Neutrophil (primary cell): Measurements from ENCODE around the gene GGT7.

ENCODE experiments used
- H3K27ac ChIP-seq: fragments of 200-600 bp; sonication (generic); 2 replicates; pipeline ENCODE4 v1.5.1; 2016; ENCODE audit warnings: mild to moderate bottlenecking, moderate library complexity
- H3K27me3 ChIP-seq: fragments of 200-600 bp; sonication (generic); 2 replicates; pipeline ENCODE4 v1.6.0; 2016; ENCODE audit warnings: mild to moderate bottlenecking
- H3K36me3 ChIP-seq: fragments of 200-600 bp; sonication (generic); 2 replicates; pipeline ENCODE4 v1.5.1; 2017
- H3K4me1 ChIP-seq, 2 experiments: fragments of 200-600 bp in 1 of 2; sonication (generic) in 1 of 2; 1 replicate in 1 of 2; 2 replicates in 1 of 2; pipeline versions ENCODE4 v1.5.1 to v1.6.1; 2013 to 2016; ENCODE audit warnings: low read depth in 1 of 2, low read length in 1 of 2, mild to moderate bottlenecking in 1 of 2, moderate library complexity in 1 of 2; ENCODE audit not compliant: control insufficient read depth in 1 of 2, insufficient read depth in 1 of 2
- H3K4me3 ChIP-seq, 2 experiments: fragments of 200-600 bp in 1 of 2; sonication (generic) in 1 of 2; 1 replicate in 1 of 2; 2 replicates in 1 of 2; pipeline ENCODE4 v1.5.1; 2013 to 2016; ENCODE audit warnings: low read depth in 1 of 2, low read length in 1 of 2, mild to moderate bottlenecking in 1 of 2, moderate library complexity in 1 of 2
- H3K9me3 ChIP-seq: fragments of 200-600 bp; sonication (generic); 2 replicates; pipeline ENCODE4 v1.5.1; 2016
- TF ChIP-seq, protein P1 (sequence below): fragments of 200-600 bp; sonication (generic); IDR thresholded peaks from 2 replicates; pipeline ENCODE4 v1.5.1; 2016; ENCODE audit warnings: antibody characterized with exemption

Gene GGT7

DNA sequence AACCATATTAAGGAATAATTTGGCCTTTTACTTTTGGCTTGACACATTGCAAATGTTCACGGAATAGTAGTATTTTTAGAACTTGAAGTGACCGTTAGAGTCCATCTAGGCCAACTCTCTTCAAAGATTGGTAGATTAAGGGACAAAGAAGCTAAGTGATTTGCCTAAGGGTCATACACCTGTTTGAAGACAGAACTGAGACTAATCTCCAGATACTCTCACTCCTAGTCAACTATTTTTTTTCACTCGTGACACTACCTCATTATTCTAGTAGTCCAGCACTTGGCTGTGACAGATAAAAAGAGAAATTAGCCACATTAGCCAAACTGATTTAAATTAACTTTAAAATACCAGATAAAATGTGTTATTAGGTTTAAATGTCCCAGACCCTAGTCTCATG is 14.4 kb upstream of the GGT7 start:
- TF ChIP-seq, protein P1, sequence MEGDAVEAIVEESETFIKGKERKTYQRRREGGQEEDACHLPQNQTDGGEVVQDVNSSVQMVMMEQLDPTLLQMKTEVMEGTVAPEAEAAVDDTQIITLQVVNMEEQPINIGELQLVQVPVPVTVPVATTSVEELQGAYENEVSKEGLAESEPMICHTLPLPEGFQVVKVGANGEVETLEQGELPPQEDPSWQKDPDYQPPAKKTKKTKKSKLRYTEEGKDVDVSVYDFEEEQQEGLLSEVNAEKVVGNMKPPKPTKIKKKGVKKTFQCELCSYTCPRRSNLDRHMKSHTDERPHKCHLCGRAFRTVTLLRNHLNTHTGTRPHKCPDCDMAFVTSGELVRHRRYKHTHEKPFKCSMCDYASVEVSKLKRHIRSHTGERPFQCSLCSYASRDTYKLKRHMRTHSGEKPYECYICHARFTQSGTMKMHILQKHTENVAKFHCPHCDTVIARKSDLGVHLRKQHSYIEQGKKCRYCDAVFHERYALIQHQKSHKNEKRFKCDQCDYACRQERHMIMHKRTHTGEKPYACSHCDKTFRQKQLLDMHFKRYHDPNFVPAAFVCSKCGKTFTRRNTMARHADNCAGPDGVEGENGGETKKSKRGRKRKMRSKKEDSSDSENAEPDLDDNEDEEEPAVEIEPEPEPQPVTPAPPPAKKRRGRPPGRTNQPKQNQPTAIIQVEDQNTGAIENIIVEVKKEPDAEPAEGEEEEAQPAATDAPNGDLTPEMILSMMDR = no peak
- H3K4me3 ChIP-seq = no peak overlapping the region
- no peak overlapping the region for H3K27ac ChIP-seq
- H3K9me3 ChIP-seq = no peaks in the 10 kb centered on the region
- H3K27me3 ChIP-seq = no peaks in the 10 kb centered on the region
- H3K4me1 ChIP-seq = peaks cover 5 to 8% of the 10 kb centered on the region in 2 experiments
- H3K36me3 ChIP-seq = peaks cover 34% of the 10 kb centered on the region

DNA sequence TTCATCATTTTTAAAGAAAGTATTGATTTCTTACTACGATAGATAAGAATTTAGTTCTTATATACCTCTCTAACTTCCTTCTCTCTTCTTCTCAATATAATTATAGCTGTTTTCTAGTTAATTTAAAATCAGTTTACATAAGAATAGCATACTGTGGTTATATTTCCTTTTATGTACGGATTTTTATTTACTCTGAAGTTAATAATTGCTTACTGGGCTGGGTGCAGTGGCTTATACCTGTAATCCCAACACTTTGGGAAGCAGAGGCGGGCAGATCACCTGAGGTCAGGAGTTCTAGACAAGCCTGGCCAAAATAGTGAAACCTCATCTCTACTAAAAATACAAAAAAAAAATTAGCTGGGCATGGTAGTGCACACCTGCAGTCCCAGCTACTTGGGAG is 13.5 kb upstream of the GGT7 start:
- Histone ChIP-seq H3K4me1 (peaks cover 2 to 3% of the 10 kb centered on the region in 2 experiments), H3K27me3 (no peaks in the 10 kb centered on the region), H3K27ac (no peak overlapping the region), H3K4me3 (no peak overlapping the region), H3K9me3 (no peaks in the 10 kb centered on the region), H3K36me3 (peaks cover 34% of the 10 kb centered on the region)
- TF ChIP-seq, protein P1 = no peak

DNA sequence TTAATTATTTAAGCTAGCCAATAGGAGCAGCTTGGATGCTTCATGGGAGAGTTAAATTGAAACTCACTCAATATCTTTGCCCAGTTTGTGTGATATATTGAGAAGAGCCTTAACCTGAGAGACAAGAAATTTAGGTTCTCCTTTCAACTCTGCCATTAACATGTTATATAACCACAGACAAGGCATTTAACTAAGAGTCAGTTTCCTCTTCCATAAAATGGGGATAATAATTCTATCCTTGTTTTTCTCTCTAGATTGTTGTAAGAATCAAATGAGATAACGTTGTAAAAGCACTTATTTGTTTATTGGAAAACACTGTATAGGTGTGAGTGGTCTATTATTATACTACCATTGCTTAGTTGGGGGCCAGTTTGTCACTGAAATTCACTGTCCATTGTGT is 11.6 kb upstream of the GGT7 start:
- no peaks in the 10 kb centered on the region for H3K27me3 ChIP-seq
- peaks cover 34% of the 10 kb centered on the region for H3K36me3 ChIP-seq
- TF ChIP-seq, protein P1 = no peak
- no peaks in the 10 kb centered on the region for H3K9me3 ChIP-seq
- H3K4me1 ChIP-seq = no peaks in the 10 kb centered on the region
- H3K27ac ChIP-seq = no peak overlapping the region
- no peak overlapping the region for H3K4me3 ChIP-seq

DNA sequence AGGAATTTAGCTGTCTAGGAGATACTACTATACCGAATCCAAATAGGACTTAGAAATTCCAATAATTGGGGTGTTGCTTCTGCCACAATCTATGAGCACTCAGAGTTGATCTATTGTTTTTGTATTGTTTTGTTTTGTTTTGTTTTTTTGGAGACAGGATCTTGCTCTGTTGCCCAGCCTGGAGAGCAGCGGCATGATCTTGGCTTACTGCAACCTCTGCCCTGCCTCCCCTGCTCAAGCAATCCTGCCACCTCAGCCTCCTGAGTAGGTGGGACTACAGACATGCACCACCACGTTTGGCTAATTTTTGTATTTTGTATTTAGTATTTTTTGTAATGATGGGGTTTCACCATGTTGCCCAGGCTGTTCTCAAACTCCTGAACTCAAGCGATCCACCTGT is 11.2 kb upstream of the GGT7 start:
- Histone ChIP-seq H3K36me3 (peaks cover 34% of the 10 kb centered on the region), H3K27me3 (no peaks in the 10 kb centered on the region), H3K9me3 (no peaks in the 10 kb centered on the region), H3K4me3 (no peak overlapping the region), H3K27ac (no peak overlapping the region), H3K4me1 (no peaks in the 10 kb centered on the region)
- TF ChIP-seq, protein P1 = no peak

DNA sequence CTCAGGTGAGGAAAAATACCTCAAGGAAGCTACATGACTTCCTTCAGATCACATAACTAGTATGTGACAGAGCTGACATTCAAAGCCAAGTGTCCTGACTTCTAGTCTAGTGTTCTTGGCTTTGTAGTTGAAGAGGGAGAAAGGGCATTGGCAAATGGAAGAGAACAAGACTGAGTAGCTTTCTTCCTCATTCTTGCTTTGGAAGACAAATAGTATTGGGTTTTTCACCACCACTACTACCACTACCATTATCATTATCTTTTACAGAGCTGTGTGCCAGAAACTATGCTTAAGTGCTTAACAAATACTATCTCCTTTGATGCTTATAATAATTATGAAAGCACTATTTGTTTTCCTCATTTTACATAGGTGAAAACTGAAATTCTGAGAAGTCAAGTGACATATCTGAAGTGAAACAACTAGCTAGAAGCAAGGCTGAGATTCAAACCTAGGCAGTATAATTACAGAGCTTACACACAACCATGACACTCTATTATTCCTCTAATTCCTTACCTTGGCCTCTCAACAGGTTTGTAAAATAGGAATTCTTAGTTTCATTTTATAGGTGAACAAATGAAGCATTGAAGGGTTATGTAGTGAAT is 10.5 kb upstream of the GGT7 start:
- TF ChIP-seq, protein P1 = no peak
- Histone ChIP-seq H3K27me3 (no peaks in the 10 kb centered on the region), H3K27ac (no peak overlapping the region)

More for the DNA sequence above, 10.5 kb upstream of the GGT7 start:
- Histone ChIP-seq H3K9me3 (no peaks in the 10 kb centered on the region), H3K4me3 (no peak overlapping the region), H3K36me3 (peaks cover 34% of the 10 kb centered on the region), H3K4me1 (no peaks in the 10 kb centered on the region)
